ENCODE results near the gene IRS2.

DNA sequence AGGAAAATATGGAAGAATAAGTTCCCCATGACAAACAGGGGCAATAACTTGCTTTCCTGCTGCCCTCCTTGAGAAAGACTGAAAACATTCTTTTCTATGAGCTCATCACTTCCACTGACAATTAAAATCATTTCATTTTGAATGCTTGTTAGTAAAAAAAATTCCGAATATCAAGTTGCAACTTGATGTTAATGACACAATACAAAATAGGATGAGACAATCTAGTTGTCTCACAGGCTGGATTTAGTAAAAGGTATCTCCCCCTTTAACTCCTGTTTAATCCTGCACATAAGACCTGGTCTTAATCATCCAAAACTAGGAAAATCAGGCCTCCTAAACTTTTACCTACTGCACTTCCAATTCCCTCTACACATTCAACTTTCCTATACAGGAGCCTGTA is 24.7 kb downstream of the IRS2 start:
- TF ChIP-seq, protein P1, sequence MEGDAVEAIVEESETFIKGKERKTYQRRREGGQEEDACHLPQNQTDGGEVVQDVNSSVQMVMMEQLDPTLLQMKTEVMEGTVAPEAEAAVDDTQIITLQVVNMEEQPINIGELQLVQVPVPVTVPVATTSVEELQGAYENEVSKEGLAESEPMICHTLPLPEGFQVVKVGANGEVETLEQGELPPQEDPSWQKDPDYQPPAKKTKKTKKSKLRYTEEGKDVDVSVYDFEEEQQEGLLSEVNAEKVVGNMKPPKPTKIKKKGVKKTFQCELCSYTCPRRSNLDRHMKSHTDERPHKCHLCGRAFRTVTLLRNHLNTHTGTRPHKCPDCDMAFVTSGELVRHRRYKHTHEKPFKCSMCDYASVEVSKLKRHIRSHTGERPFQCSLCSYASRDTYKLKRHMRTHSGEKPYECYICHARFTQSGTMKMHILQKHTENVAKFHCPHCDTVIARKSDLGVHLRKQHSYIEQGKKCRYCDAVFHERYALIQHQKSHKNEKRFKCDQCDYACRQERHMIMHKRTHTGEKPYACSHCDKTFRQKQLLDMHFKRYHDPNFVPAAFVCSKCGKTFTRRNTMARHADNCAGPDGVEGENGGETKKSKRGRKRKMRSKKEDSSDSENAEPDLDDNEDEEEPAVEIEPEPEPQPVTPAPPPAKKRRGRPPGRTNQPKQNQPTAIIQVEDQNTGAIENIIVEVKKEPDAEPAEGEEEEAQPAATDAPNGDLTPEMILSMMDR (conservative IDR thresholded peaks at IDR 0.05 in 1 of 2, IDR thresholded peaks at IDR 0.05 in 1 of 2; ENCODE audit: low read depth in 1 of 2, low read length in 2 of 2): no peak
- no peak for TF ChIP-seq EZH2 (IDR thresholded peaks at IDR 0.05; ENCODE audit: low read length, missing control alignments)

All from fibroblast of lung (primary cell).